Measurements from ENCODE around the gene PLP2.
A peak's percentile ranks its signal among the peaks of the same experiment; 100 is the strongest.

The PLP2 gene

GRCh38 chrX:49155900-49156837 lies 15.5 kb upstream of the PLP2 start:
- peak; percentile 62 for DNase-seq (ENCODE audit: extremely low read depth, low read depth)
- peak; percentile 49 for TF ChIP-seq CTCF (IDR thresholded peaks at IDR 0.05; ENCODE audit: low read depth, low read length)

- no peak for TF ChIP-seq CTCF (IDR thresholded peaks at IDR 0.05; ENCODE audit: low read depth, low read length)
- DNase-seq (ENCODE audit: extremely low read depth, low read depth): no peak
Measured at GRCh38 chrX:49157194-49157593, 14.5 kb upstream of the PLP2 start.

- no peak for DNase-seq (ENCODE audit: extremely low read depth, low read depth)
- no peak for TF ChIP-seq CTCF (IDR thresholded peaks at IDR 0.05; ENCODE audit: low read depth, low read length)
Measured at GRCh38 chrX:49160908-49161307, 10.8 kb upstream of the PLP2 start.

- no peak for TF ChIP-seq CTCF (IDR thresholded peaks at IDR 0.05; ENCODE audit: low read depth, low read length)
Measured at GRCh38 chrX:49161632-49162031, 10.1 kb upstream of the PLP2 start.

GRCh38 chrX:49162620-49163019 lies 9.1 kb upstream of the PLP2 start, which contains the start of gene MAGIX:
Gene MAGIX, plus strand, starts transcription at chrX:49162758. Its CDS starts 132 bp downstream, at chrX:49162890.
- no peak for DNase-seq (ENCODE audit: extremely low read depth, low read depth)
- no peak for TF ChIP-seq CTCF (IDR thresholded peaks at IDR 0.05; ENCODE audit: low read depth, low read length)

More at GRCh38 chrX:49161632-49162031, 10.1 kb upstream of the PLP2 start:
- DNase-seq (ENCODE audit: extremely low read depth, low read depth): no peak

GRCh38 chrX:49163555-49164419 lies 7.9 kb upstream of the PLP2 start:
- TF ChIP-seq CTCF (IDR thresholded peaks at IDR 0.05; ENCODE audit: low read depth, low read length): peak; percentile 27
- peak; percentile 42 for DNase-seq (ENCODE audit: extremely low read depth, low read depth)
